NCI-H510A (cell line): ENCODE data around the gene TBC1D24.

Source experiments
- DNase-seq: peaks from one replicate; lab custom pipeline; 2025; lab: John Stamatoyannopoulos, UW

Gene TBC1D24

GRCh38 chr16:2499454-2499853 is 24.5 kb downstream of the TBC1D24 start:
- DNase-seq: no peak

DNA sequence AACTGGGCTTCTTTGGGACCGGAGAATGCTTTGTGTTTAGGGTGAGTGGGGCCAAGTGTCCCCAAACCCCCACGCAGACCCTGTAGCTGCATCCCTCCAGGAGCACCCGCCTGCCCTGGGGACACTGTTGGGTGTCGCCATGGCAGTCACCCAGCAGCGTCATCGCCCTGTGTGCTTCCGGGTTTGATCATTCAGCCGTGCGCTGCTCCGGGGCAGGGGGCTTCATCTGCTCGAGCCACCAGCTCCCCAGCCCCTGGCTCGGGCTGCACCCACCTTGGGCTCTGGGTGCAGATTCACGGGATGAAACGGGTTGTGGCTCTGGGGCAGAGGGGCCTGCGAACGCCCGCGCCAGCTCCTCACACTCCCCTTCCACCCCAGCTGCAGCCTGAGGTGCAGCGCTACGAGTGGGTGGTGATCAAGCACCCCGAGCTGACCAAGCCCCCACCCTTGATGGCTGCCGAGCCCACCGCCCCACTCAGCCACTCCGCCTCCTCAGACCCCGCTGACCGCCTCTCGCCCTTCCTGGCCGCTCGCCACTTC is 25.0 kb downstream of the TBC1D24 start:
- DNase-seq: no peak

DNA sequence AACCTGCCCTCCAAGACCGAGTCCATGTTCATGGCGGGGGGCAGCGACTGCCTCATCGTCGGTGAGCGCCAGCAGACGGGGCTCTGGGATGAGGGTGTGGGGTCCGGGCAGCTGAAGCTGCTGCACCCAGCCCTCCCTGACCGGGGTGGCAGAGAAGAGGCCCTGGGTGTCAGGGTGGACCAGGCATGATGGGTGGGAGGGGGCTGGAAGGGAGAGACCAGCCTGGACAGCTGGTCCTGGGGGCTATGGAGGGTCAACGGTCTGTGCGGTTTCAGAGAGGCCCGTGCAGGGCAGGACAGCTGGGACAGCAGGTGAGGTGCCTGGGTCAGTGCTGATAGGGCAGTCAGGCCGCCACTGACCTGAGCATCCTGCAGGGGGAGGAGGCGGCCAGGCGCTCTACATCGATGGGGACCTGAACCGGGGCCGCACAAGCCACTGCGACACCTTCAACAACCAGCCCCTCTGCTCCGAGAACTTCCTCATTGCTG is 25.5 kb downstream of the TBC1D24 start:
- no peak for DNase-seq

DNA sequence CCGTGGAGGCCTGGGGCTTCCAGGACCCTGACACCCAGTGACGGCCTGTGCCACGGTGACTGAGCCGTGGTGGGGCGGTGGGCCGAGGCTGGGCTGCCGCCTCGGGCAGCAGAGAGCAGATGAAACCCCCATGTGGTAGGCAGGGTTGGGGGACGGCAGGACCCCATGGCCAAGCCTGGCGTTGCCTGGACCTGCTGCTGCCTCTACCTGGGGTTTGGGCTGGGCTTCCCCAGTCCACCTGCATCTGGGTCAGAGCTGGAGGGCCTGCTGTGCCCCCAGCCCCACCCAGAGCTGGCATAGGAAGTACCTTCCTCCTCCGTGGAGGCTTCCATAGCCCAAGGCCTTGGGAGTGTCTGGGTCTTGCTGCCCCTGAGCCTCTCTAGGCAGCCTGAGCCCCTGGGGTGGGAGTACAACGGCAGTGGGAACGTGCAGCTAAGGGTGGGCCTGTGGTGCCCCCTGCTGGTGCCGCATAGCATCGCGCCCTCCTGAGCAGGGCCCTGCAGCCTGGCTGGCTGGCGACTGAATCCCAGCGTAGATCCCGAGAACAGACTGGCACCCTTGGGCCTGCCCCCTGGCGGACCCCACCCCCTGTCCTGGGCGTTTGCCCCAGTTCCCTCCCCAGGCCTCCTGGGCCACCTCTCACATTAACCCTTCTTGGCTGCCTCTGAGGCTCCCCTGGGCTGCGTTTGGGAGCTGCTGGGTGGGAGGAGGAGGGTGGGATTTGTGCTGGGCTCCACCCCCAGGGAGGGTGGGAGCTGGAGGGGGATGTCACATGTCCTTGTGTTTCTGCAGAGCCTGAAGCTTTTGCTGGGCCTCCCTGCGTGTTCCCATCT is 26.2 kb downstream of the TBC1D24 start:
- no peak for DNase-seq

DNA sequence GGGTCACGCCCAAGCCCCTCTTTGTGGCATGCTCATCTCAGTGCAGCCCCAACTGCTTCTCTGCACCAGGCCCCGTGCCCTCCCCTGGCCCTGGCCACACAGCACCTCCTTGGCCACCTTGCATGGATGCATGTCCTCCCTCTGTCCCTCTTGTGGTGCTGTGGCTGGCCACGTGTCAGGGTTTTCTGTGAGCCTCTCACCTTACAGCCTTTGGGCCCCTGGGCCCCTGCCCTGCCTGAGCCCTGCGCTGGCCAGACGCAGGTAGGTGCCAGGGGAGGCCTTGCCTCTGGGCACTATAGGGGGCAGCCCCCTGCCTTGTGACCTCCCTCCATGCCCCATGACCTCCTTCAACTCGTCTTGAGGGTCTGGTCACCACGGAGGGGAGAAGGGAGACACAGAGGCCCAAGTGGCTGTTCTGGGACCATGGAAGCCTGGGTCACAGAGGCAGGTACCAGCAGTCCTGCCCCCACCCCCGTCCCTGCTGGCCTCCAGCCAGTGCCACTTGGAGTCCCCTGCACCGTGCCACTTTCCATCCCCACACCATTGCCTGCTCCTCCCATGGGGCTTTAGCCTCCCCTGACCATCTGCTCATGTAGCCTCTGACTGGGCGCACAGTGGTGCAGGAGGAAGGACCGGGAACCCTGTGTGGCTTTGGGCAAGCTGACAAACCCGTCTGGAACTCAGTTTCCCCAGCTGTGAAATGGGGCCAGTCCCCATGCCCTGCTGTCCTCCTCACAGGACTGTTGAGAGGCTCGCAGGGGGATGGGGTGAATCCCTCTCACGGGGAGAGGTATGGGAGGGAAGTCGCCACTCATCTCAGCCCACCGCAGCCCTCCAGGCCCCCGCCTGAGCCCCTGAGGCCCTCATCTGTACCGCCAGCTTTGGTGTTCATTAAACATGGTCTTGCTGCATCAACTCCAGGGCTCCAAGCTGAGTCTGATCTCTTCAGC is 27.3 kb downstream of the TBC1D24 start:
- DNase-seq: no peak

GRCh38 chr16:2505695-2506094 is 30.8 kb downstream of the TBC1D24 start:
- DNase-seq: no peak

DNA sequence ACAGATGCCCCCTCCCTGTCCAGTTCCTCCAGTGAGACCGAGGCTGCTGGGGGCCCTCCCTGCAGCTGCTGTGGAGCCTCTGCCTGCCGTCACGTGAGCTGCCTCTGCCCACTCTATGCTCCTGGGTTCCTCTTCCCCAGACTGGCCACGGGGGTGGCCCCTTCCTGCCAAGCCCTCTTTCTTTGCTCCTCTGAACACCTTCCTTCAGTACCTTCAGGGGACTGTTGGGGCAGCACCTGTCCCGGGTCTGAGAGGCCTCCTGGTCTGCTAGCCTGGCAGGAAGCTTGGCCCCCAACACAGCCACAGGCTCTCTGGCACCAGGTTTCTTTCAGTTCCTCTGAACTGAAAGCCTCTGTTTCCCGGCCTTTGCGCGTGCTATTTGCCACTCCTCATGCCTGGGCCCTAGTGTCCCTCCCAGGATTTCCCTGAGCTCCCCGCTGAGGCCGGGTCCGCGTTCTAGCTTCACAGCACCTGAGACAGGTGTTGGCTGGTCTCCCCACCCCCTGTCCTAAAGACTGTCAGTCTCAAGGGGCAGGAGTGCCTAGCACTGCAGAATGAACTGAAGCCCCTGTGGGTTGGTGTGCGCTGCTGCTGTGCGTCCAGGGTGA is 32.2 kb downstream of the TBC1D24 start:
- DNase-seq: no peak

- no peak for DNase-seq
Observed at GRCh38 chr16:2507665-2508064, 32.7 kb downstream of the TBC1D24 start.

- DNase-seq: no peak
Observed at GRCh38 chr16:2508722-2509400, 33.9 kb downstream of the TBC1D24 start.

DNA sequence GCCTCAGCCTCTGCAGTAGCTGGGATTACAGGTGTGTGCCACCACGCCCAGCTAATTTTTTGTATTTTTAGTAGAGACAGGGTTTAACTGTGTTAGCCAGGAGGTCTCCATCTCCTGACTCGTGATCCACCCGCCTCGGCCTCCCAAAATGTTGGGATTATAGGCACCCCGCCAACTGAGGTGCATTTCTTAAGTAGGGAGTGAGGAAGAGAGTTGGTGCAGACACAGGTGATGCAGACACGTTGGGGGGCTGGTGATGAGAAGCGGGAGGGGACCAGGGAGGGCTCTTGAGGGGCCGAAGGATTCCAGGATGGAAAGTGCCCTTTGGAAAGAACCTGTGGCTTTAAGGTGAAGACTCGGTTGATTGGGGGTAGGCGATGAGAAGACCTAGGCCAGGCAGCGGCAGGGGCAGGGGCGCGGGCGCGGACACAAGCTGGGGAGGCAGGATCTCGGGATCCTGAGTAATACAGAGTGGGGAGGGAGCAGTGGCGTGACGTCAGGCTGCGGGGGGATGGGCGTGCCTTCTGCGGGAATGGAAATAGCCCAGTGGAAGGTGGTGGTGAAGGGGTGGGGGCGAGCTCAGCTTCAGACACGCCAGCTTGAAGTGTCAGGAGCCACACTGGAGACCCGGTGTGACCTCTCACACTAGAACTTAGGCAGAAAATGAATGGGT is 36.3 kb downstream of the TBC1D24 start:
- DNase-seq: no peak

GRCh38 chr16:2511996-2512734 is 37.2 kb downstream of the TBC1D24 start:
- DNase-seq: no peak

DNA sequence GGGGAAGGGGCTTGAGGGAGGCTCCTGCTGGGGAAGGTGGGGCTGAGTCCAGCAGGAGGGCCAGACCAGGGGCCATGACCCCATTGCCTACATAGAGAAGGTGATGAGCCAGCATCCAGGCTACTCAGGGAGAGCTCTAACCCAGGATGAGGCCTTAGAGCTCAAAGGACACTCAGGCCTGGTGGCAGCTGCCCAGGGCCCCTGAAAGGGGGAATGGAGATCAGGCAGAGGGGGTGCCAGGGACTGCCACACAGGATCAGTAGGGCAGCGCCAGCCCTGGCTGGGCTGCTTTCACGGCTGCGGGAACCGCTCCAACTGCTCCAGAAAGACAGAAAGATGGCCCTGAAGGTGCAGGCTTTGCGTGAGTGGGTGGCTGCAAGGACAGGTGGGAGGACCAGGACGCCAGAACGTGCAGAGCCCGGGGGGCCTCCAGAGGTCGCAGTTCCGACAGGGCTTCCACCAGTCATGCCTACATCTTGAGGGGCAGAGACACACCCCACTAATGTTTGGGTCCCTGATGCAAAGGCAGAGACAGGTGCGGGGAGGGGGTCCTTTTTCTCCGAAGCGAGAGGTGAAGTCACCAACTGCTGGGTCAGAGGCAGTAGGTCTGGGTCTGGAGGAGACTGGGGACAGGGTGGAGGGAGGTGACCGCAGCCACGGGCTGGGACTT is 37.9 kb downstream of the TBC1D24 start:
- DNase-seq: no peak

- peak; percentile 75 for DNase-seq
Observed at GRCh38 chr16:2513405-2514332, 38.7 kb downstream of the TBC1D24 start, which contains the start of gene ATP6V0C. TSS of gene ATP6V0C (plus strand) at chr16:2513952. CDS start at chr16:2514104, 152 bp downstream.

- no peak for DNase-seq
Observed at GRCh38 chr16:2514333-2515179, 39.6 kb downstream of the TBC1D24 start.

DNA sequence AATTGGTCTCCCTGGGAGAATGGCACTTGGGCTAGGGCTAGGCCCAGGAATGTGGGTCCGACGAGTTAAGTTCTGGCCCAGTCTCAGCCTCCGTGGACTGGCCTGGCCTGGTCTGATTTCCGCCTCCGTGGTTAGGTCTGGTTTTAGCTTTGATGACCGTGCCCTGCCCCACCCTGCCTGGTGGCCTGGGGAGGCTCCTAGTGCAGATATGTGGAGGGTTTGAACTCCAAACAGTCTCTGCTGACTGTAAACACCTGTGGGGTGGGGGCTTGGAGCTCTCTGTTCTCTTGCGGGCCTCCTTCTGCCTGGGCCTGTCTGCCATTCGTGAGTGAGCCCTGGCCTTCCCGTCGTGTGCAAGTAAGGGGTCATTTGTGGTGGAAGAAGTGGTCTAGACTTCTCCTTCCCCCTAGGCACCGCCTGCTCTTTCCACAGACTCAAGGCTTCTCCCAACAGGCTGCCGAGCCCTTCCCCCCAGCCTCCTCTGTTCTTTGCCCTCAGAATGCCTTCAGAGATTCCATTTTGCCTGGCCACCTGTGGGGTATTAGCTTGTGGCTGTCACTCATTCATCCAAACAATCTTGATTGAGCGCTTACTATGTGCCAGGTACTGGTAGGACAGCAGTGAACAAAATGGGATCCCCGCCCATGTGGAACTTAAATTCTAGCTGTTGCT is 40.4 kb downstream of the TBC1D24 start:
- no peak for DNase-seq

GRCh38 chr16:2516391-2517240 is 41.7 kb downstream of the TBC1D24 start:
- DNase-seq: no peak
